Left lobe of liver (tissue), 2 donors: ENCODE data around the gene VANGL2. TPM values are rescaled to one million over a fixed set of nuclear protein-coding genes. Genes with fewer than 3 reads are reported as not detected.

ENCODE experiments used
- ATAC-seq: fragments of 200-7000 bp; cut with Tn5 transposase; one replicate; pipeline ENCODE4 v1.9.1; 2020; ENCODE audit warnings: mild to moderate bottlenecking, moderate library complexity
- DNase-seq: peaks from one replicate; pipeline ENCODE4 v3.0.0-alpha.2; 2020; ENCODE audit warnings: low spot score
- total RNA-seq: library from RNA; stranded (reverse); gene quantifications from one replicate; pipeline ENCODE4 v1.2.1, GENCODE V29; 2021
- donor health status: DM: no; HTN: no; CAD: no; lungs with moderate emphysema.
- donor health status: DM: no; HTN: yes; CAD: no.

VANGL2 gene
- total RNA-seq, 1 donor from 2014 or later = 0.20 TPM

GRCh38 chr1:160454371-160455152, 54.2 kb downstream of the VANGL2 start:
- DNase-seq = no peak
- ATAC-seq = no peak

- no peak for DNase-seq
- no peak for ATAC-seq
These were observed 54.8 kb downstream of the VANGL2 start for GRCh38 chr1:160455153-160455517.

- ATAC-seq (no peak), DNase-seq (no peak)
These were observed 58.7 kb downstream of the VANGL2 start for GRCh38 chr1:160459056-160459455.

GRCh38 chr1:160459687-160460086, 59.3 kb downstream of the VANGL2 start:
- DNase-seq (no peak), ATAC-seq (no peak)

GRCh38 chr1:160460214-160460642, 59.9 kb downstream of the VANGL2 start:
- DNase-seq (no peak), ATAC-seq (no peak)

GRCh38 chr1:160460683-160461287, 60.4 kb downstream of the VANGL2 start:
- DNase-seq (no peak), ATAC-seq (no peak)

- ATAC-seq = no peak
These were observed 64.8 kb downstream of the VANGL2 start for GRCh38 chr1:160465123-160465522.

GRCh38 chr1:160466961-160467360, 66.6 kb downstream of the VANGL2 start:
- ATAC-seq (no peak), DNase-seq (no peak)

More at GRCh38 chr1:160465123-160465522, 64.8 kb downstream of the VANGL2 start:
- no peak for DNase-seq

GRCh38 chr1:160467576-160467975, 67.2 kb downstream of the VANGL2 start:
- no peak for ATAC-seq
- DNase-seq = no peak

- no peak for ATAC-seq
- no peak for DNase-seq
These were observed 70.9 kb downstream of the VANGL2 start for GRCh38 chr1:160471253-160471652.

- no peak for ATAC-seq
- DNase-seq = no peak
These were observed 71.7 kb downstream of the VANGL2 start for GRCh38 chr1:160472112-160472511.

GRCh38 chr1:160474392-160475242, 74.3 kb downstream of the VANGL2 start:
- ATAC-seq = no peak
- DNase-seq = no peak

Other genes with a start within 250 kb of the VANGL2 start
- gene ATP1A4, start 249.0 kb upstream of the VANGL2 start, total RNA-seq = not detected
- not detected for gene CASQ1, start 210.0 kb upstream of the VANGL2 start, total RNA-seq
- gene PEA15, start 195.2 kb upstream of the VANGL2 start, total RNA-seq = 11.3 TPM
- gene DCAF8, start 138.0 kb upstream of the VANGL2 start, total RNA-seq = 127 TPM
- gene PEX19, start 115.4 kb upstream of the VANGL2 start, total RNA-seq = 82.5 TPM
- 94.8 TPM for gene COPA, start 57.3 kb upstream of the VANGL2 start, total RNA-seq
- 32.1 TPM for gene NCSTN, start 57.2 kb upstream of the VANGL2 start, total RNA-seq
- 0.10 TPM for gene NHLH1, start 33.5 kb upstream of the VANGL2 start, total RNA-seq
- 0.23 TPM for gene SLAMF6, start 122.7 kb downstream of the VANGL2 start, total RNA-seq
- 3.2 TPM for gene CD84, start 178.9 kb downstream of the VANGL2 start, total RNA-seq
- 0.25 TPM for gene SLAMF1, start 246.5 kb downstream of the VANGL2 start, total RNA-seq